ENCODE measurements around the gene TMPRSS4. TPM values are rescaled to one million over a fixed set of nuclear protein-coding genes. Genes with fewer than 3 reads are reported as not detected.
A peak's percentile ranks its signal among the peaks of the same experiment; 100 is the strongest.

Gene TMPRSS4
- total and polyA plus RNA-seq, 7 donors, result 0.12 to 0.47 TPM; not detected in 5

DNA sequence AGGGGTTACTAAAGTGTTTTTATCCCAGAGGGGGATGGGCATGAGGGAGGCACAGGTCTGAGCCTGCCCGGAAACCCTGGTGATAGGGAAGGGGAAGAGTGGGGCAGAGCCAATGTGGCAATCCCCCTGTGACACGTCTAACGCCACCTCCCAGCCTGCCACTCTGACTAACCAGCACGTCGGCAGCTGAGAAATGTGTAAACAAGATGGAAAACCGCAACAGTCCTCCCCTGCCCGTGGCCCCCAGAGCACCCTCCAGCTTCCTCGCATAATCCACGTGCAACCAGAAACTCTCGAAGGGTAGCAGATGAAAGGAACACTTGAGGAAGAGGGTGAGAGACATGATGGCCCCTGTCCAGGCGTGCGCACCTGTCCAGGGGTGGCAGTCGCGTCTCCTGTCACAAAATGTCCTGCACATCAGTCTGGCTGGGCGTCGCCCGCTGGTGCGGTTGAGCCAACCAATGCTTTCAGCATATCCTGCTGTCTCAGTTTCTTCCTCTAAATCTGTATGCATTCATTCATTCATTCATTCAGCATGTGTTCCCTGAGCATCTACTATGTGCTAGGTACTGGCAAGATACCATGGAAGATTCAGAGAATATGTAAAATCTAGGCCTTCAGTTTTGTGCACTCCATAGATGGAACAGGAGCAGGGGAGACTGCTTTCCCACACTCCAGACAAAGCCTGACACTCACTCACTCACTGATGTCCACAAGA lies 4.5 kb downstream of the TMPRSS4 start:
- DNase-seq (peak in 1 of 2 donors; percentile 39), ATAC-seq (no peak)
- Histone ChIP-seq H3K4me3 (no peak overlapping the region), H3K27me3 (ENCODE audit: insufficient read depth in 3 of 3, low read length in 2 of 3) (no peaks in the 10 kb centered on the region), H3K9me3 (no peaks in the 10 kb centered on the region), H3K4me1 (peaks cover 21% of the 10 kb centered on the region), H3K36me3 (ENCODE audit: insufficient read depth in 1 of 2, low read depth in 1 of 2) (no peaks in the 10 kb centered on the region), H3K27ac (no peak overlapping the region)
- WGBS, 3 donors, result 72 to 78% (median 75%) methylated on average over 18 of the region's 18 CpGs
- intact Hi-C loops (cut with DNase I), result no loop called here
- TF ChIP-seq, protein P1, sequence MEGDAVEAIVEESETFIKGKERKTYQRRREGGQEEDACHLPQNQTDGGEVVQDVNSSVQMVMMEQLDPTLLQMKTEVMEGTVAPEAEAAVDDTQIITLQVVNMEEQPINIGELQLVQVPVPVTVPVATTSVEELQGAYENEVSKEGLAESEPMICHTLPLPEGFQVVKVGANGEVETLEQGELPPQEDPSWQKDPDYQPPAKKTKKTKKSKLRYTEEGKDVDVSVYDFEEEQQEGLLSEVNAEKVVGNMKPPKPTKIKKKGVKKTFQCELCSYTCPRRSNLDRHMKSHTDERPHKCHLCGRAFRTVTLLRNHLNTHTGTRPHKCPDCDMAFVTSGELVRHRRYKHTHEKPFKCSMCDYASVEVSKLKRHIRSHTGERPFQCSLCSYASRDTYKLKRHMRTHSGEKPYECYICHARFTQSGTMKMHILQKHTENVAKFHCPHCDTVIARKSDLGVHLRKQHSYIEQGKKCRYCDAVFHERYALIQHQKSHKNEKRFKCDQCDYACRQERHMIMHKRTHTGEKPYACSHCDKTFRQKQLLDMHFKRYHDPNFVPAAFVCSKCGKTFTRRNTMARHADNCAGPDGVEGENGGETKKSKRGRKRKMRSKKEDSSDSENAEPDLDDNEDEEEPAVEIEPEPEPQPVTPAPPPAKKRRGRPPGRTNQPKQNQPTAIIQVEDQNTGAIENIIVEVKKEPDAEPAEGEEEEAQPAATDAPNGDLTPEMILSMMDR (IDR thresholded peaks at IDR 0.05), result no peak

DNA sequence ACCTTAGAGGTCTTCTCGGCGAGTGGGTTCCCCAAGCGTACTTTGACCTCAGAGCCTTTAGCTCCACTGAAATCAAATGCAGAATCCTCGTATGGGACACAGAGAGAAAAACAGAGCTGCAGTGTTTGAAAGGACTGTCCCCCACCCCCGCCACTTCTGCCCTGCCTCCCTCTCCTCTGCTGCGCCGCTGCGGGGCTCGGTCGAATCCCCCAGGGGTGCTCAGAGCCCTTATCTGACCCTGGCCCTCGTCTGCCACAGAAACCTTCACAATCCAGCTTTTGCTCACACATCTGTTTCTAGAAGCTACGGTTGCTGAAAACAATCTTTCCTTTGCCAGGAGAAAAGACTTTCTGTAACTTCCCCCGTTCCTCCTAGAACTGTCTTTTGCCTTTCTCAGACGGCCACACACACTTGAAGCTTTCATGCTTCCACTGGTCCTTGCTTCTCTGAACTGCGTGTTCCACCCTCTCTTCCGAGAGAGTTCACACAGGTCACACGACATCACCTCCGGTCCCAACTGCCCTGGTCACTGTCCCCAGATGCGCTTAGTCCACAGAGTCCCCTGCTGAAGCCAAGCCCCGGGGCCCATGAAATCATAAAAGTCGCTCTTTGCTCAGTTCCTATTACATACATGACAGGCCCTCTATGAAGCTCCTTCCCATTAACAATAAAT lies 6.1 kb downstream of the TMPRSS4 start:
- Histone ChIP-seq H3K4me1 (peaks cover 21% of the 10 kb centered on the region), H3K9me3 (no peaks in the 10 kb centered on the region), H3K27me3 (ENCODE audit: insufficient read depth in 3 of 3, low read length in 2 of 3) (no peaks in the 10 kb centered on the region), H3K4me3 (no peak overlapping the region), H3K36me3 (ENCODE audit: insufficient read depth in 1 of 2, low read depth in 1 of 2) (no peaks in the 10 kb centered on the region), H3K27ac (peak overlapping the region; percentile 75)
- ATAC-seq (peak in 1 of 4 donors; percentile 28), DNase-seq (peak in 1 of 2 donors; percentile 55)
- TF ChIP-seq, protein P1 (IDR thresholded peaks at IDR 0.05), result no peak
- intact Hi-C loops (cut with DNase I), result no loop called here
- WGBS, 3 donors, result 57 to 63% (median 60%) methylated on average over 21 of the region's 21 CpGs

DNA sequence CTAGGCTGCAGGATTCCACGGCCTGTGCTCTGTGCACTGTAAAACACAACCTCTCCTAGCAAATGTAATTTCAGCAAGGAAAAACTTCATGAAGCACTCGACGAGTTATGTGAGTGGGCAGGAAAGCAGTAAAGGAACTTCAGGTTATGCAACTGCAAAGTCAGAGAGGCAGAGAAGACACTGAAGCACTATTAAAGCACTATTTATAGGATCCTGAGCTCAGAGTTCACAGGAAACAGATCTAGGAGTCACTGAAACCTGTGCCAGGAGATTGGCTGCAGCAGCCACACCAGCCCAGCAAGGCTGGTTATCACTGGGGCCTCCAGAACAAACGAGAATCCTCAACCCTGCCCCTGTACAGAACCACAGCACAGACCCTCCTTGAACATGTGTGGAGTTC lies 7.4 kb downstream of the TMPRSS4 start:
- no peaks in the 10 kb centered on the region for H3K36me3 ChIP-seq (ENCODE audit: insufficient read depth in 1 of 2, low read depth in 1 of 2)
- TF ChIP-seq, protein P1 (IDR thresholded peaks at IDR 0.05), result no peak
- no peaks in the 10 kb centered on the region for H3K9me3 ChIP-seq
- no peak overlapping the region for H3K4me3 ChIP-seq
- peaks cover 21% of the 10 kb centered on the region for H3K4me1 ChIP-seq
- 7 to 20% (median 15%) methylated on average over 4 of the region's 4 CpGs for WGBS, 3 donors
- H3K27me3 ChIP-seq (ENCODE audit: insufficient read depth in 3 of 3, low read length in 2 of 3), result no peaks in the 10 kb centered on the region
- ATAC-seq (peak; percentile 92 to 97 (median 95)), DNase-seq (peak in 1 of 2 donors; percentile 59)
- intact Hi-C loops (cut with DNase I), result no loop called here
- peak overlapping the region; percentile 75 for H3K27ac ChIP-seq

DNA sequence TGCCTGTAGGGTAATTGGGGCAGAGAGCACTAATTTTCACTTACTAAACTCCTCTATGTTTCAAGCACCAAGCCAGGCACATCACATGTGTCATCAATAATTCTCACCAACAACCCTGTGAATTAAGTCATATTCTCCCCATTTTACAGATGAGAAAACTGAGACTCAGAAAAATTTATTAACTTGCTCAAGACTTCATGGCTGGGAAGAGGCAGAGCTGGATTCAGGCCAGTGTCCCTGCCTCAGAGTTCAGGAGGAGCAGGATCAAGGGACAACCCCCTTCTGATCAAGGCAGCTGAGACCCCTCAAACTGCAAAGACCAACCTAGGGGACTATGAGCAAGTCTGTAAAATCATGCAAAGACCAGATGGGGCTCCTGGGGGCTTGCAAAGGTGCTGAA lies 7.8 kb downstream of the TMPRSS4 start:
- no peaks in the 10 kb centered on the region for H3K9me3 ChIP-seq
- TF ChIP-seq, protein P1 (IDR thresholded peaks at IDR 0.05), result no peak
- intact Hi-C loops (cut with DNase I), result no loop called here
- H3K27ac ChIP-seq, result peak overlapping the region; percentile 75
- H3K4me3 ChIP-seq, result no peak overlapping the region
- H3K4me1 ChIP-seq, result peaks cover 21% of the 10 kb centered on the region
- H3K36me3 ChIP-seq (ENCODE audit: insufficient read depth in 1 of 2, low read depth in 1 of 2), result no peaks in the 10 kb centered on the region
- DNase-seq (peak in 1 of 2 donors; percentile 16), ATAC-seq (peak in 2 of 4 donors; percentile 6 to 16)
- no peaks in the 10 kb centered on the region for H3K27me3 ChIP-seq (ENCODE audit: insufficient read depth in 3 of 3, low read length in 2 of 3)

Measured in psoas muscle (tissue), 8 donors.